ENCODE results near the gene SPINK1.
A peak's percentile ranks its signal among the peaks of the same experiment; 100 is the strongest.

The SPINK1 gene

GRCh38 chr5:147859962-147860640 lies 28.6 kb upstream of the SPINK1 start:
- POLR2A ChIA-PET = no interaction called here

GRCh38 chr5:147858565-147858964 lies 27.1 kb upstream of the SPINK1 start:
- no peak overlapping the region for H3K4me3 ChIP-seq (ENCODE audit: low read depth, low read length)
- CTCF ChIA-PET = interaction anchor here (0.9 to 3.6 kb wide), 11 partner anchors 8 to 874 kb away, joined by 4 to 22 read pairs (median 7); no protein-coding TSS in a partner anchor
- POLR2A ChIA-PET = no interaction called here
- DNase-seq (ENCODE audit: low read depth, low spot score) = no peak
- no peak for TF ChIP-seq CTCF (IDR thresholded peaks at IDR 0.05; ENCODE audit: insufficient read depth, low read length, missing control alignments)

More at GRCh38 chr5:147859962-147860640, 28.6 kb upstream of the SPINK1 start:
- H3K4me3 ChIP-seq (ENCODE audit: low read depth, low read length) = no peak overlapping the region
- no peak for TF ChIP-seq CTCF (IDR thresholded peaks at IDR 0.05; ENCODE audit: insufficient read depth, low read length, missing control alignments)
- DNase-seq (ENCODE audit: low read depth, low spot score) = no peak
- CTCF ChIA-PET = interaction anchor here (1.5 to 1.6 kb wide), 2 partner anchors 8 to 12 kb away, joined by 3 to 5 read pairs; no protein-coding TSS in a partner anchor

- peak; percentile 7 for DNase-seq (ENCODE audit: low read depth, low spot score)
- peak; percentile 68 for TF ChIP-seq CTCF (IDR thresholded peaks at IDR 0.05; ENCODE audit: insufficient read depth, low read length, missing control alignments)
- ChIA-PET POLR2A (no interaction called here), CTCF (interaction anchor here (0.6 to 3.6 kb wide), 18 partner anchors 11 to 875 kb away, joined by 3 to 22 read pairs (median 4); no protein-coding TSS in a partner anchor)
- H3K4me3 ChIP-seq (ENCODE audit: low read depth, low read length) = no peak overlapping the region
These were observed 26.0 kb upstream of the SPINK1 start for GRCh38 chr5:147857302-147858129.

GRCh38 chr5:147856801-147857200 lies 25.3 kb upstream of the SPINK1 start:
- TF ChIP-seq CTCF (IDR thresholded peaks at IDR 0.05; ENCODE audit: insufficient read depth, low read length, missing control alignments) = no peak
- H3K4me3 ChIP-seq (ENCODE audit: low read depth, low read length) = no peak overlapping the region
- POLR2A ChIA-PET = no interaction called here
- CTCF ChIA-PET = interaction anchor here (1.1 to 3.6 kb wide), 8 partner anchors 10 to 876 kb away, joined by 3 to 22 read pairs (median 8); no protein-coding TSS in a partner anchor
- no peak for DNase-seq (ENCODE audit: low read depth, low spot score)

- no peak overlapping the region for H3K4me3 ChIP-seq (ENCODE audit: low read depth, low read length)
- no peak for DNase-seq (ENCODE audit: low read depth, low spot score)
- no peak for TF ChIP-seq CTCF (IDR thresholded peaks at IDR 0.05; ENCODE audit: insufficient read depth, low read length, missing control alignments)
- POLR2A ChIA-PET = no interaction called here
- CTCF ChIA-PET = interaction anchor here (2.9 to 3.6 kb wide), 2 partner anchors 9 to 520 kb away, joined by 13 to 22 read pairs; no protein-coding TSS in a partner anchor
These were observed 24.3 kb upstream of the SPINK1 start for GRCh38 chr5:147855774-147856069.

All from AG04449 (cell line).